GM12892 (cell line): Measurements from ENCODE around the gene UBP1.

Experiments
- POLR2A ChIP-seq: IDR thresholded peaks from 2 replicates; pipeline ENCODE4 v1.6.1; 2011; ENCODE audit warnings: low read depth, low read length, control low read depth
- POLR2AphosphoS5 ChIP-seq: IDR thresholded peaks from 2 replicates; pipeline ENCODE4 v1.6.1; 2011; ENCODE audit warnings: low read depth, low read length, control low read depth

- TF ChIP-seq POLR2A (no peak), POLR2AphosphoS5 (no peak)
These were observed 14.8 kb downstream of the UBP1 start for GRCh38 chr3:33425453-33425852.
